Activated CD8-positive, alpha-beta memory T cell treated with anti-CD3 and anti-CD28 coated beads, Interleukin-2, amount 50 U/mL, for 24 hours (primary cell): ENCODE data around the gene CCBE1.

Source experiments
- DNase-seq: peaks from one replicate; pipeline ENCODE4 v3.0.0-alpha.2; 2020; ENCODE audit errors: extremely low read depth

Gene CCBE1

DNA sequence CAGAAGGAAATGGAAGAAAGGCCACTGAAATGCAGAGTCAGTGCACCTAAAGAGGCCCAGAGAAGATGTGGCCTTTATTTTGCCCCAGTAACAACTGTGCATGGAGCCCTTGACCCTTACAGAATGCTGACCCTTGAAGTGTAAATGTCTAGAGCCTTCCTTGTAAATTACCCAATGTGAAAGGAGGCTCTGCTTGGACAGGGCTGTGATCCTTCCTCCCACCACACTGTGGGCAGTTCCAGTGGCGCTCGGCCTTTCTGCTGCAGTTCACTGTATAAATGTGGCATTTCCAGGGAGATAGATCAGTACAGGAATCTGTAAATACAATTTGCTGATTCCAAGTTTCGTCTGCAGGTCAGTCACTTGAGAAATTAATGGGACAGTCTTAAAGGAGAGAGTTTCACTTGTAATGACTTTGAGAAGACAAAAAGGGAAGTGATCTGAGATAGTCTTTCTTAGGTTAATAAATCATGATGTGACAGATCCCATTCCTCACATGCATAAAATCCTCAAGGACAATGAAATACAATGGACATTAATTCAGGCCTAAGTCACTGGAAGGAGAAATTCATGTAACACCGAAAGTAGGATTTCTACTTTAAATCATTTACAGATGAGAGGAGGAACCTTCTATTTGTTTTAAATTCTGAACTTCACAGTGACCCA is 204.3 kb downstream of the CCBE1 start:
- no peak for DNase-seq

DNA sequence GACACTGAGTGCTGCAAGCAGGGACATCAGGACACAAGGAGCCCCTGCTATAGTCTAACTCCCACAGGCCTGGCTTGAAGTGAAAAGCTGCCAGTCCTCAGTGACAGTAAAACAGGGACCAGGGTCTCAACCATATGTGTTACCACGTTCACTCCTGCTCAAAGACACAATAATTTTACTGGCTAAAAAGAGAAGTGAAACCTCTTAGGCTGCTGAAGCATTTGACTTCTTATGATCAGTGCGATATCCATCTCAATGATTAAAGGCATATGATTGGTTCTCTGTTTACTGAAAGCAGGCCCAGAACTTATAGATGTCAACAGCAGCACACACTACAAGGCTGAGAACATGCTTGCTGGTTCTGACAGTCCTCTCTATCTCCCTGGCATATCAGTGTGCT is 208.3 kb downstream of the CCBE1 start:
- no peak for DNase-seq

DNA sequence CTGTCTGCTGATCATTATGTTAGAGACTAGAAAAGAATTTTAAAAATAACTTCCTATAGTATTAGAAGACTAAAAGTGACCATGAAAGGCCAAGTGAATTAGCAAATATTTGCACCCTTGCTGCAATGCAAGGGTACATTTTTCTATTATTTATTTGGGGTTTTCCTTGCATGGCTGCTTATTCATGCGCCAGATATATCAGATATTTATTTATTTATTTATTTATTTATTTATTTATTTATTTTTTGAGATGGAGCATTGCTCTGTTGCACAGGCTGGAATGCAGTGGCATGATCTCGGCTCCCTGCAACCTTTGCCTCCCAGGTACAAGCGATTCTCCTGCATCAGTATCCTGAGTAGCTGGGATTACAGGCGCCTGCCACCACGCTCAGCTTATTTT is 211.8 kb downstream of the CCBE1 start:
- DNase-seq, result no peak

DNA sequence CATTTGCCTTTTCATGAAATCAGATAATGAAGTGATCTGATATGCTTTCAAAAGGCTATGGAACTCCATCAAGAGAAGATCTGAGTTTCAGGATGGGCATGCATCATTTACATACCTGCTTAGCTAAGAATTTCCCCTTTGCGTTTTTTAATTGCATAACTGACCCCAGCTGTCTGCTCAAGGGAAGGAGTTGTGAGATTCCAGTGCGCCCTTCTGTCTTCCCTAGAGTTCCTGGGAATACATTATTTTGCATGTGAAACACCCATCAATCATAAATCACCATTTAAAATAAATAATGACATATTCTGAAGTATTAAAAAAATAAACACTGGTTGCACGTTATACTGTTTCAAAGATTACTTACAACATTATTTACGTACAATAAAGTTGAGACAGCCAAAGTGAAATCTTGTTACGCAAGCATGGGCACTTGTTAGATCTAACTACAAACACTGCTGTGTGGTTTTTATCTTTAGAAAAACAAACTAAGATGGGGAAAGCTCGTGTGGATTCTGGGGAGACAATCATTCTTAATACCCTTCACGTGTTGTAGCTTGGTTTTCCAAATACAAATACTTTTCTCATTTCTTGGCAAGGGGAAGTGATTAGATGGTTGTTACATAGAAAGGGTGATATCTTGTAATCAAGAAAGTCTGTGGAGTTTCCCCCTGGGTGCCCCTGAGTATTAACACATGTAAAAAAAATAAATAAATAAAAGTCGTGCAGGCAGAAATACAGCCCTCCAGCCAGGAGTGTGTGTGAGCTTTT is 212.5 kb downstream of the CCBE1 start:
- DNase-seq, result no peak

DNA sequence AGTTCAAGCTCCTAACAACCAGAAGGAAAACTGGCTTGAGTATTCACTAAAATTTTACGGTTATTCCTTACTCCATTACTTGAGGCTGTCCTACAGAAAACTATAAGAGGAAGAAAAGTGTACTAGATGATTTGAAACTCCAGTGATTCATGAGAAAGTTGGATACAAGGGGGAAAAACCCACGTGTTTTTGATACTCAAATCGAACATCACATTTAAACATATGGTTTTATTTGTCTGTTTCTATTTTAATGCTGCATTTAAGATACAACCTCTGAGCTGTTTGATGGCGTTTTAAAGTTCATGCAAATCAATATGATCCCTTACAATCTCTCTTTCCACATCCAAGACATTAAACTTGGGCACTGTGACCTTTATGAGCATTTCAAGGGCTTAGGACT is 213.1 kb downstream of the CCBE1 start:
- no peak for DNase-seq

DNA sequence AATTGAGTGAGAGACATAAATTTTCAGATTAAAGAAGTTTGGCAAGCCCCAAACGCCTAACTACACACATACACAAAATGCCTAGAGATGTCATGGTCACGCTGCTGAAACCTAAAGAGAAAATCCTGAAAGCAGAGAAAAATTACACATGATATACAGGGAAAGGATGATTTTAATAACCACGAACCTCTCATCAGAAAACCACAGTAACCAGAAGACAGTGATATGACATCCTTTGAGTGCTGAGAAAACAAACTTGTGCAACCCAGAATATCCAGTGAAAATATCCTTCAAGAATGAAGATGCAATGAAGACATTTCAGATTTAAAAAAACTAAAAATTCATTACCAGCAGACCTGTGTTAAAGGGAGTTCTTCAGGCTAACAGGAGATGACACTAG is 215.8 kb downstream of the CCBE1 start:
- DNase-seq, result no peak

DNA sequence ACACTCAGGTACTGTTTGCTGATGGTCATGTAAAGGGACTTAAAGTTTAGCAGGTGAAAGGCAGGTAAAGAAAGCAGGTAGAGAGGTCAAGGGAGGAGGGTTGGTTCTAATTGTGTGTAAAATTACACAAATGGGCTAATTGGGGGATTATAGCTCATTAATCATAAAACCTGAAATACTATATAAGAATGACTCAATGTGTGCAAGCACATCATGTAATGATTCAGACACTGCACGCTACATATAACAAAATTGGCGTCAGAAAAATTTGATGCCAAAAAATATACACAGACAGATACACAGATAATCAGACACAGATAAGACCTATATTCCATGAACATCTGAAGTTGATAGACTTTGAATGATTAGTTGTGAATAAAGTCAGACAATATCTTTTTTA is 217.4 kb downstream of the CCBE1 start:
- DNase-seq, result no peak

DNA sequence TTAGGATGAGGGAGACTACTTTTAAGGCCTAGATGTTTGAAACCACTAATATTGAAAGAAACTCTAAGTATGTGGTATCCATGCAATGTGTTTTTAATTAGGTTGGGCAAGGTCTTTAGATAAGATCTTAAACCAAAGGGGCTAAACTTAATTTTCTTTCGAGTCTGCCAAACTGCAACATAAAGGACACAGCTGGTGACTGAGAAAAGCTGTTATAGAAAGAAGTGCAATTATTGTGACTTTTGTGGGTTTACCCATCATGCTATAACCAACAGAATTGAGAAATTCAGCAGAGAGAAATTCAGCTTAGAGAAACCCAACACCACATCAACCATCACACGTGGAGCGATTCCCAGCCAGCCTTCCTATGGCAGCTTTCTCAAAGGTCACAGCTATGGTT is 218.6 kb downstream of the CCBE1 start:
- DNase-seq, result no peak

DNA sequence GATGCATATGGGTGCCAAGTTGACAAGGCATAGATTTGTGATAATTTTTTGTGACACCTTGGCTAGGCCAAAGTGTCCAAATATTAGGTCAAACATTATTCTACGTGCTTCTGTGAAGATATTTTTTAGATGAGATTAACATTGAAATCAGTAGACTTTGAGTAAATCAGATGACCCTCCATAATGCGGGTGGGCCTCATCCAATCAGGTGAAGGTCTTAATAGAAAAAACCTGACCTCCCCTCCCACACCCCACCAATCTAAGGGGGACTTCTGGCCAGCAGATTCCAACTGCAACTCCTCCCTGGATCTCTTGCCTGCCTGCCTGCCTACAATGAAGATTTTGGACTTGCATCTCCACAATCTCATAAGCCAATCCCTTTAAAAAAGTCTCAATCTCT is 219.4 kb downstream of the CCBE1 start:
- DNase-seq, result no peak

DNA sequence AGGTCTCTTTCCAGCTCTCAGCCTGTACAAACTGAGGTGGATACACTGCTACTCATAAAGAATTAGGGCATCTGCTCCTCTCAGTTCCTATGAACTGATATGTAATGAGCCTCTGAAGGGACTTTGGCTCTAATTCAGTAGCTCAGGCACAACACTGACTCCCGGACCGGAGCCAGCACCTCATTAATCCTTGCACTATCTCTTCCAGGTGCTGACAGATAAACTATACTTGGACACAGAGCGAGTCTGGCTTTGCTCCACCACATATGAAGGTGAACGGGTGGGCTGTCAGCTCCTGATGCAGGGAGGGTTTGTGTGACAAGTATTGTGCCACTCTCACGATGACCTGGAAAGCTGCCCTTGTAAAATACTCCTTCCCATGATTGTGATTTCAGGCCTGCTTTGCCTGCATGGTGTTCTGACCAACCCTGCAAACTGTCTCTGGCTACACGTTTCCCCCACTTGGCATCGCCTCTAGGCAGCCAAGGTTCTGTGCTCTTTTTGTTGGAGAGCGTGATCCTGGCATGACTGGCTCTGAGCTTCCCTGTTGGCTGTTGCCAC is 226.6 kb downstream of the CCBE1 start:
- no peak for DNase-seq

DNA sequence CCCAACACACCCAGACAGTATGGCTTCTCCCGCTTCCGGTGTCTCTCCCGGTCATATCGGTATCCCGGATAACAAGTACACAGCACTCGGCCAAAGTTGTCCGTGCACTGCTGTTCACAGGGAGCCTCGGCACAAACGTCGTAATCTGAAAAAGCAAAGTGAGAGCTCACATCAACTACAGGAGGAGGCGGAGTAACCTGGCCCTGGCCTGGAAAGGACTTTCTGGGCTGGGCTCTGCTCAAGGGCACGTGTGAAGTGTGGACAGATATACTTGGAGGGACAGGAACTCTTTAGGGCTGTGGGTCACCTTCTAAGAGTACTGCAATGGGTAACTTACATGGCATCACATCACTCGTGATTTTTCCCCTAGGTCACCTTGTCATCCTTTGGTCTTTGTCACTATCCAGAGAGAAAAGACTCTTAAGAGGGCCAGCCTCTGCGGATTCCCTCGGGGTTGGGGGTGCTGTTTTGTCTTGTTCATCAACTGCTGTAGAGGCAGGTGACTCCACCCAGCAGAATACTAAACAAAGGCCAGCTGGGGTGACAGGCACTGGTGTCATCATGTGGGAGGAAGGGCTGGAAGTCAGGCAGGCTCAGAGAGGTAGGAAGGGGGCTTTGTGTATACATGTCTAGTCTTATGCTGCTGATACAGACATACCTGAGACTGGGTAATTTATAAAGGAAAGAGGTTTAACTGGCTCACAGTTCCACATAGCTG is 227.6 kb downstream of the CCBE1 start:
- no peak for DNase-seq

DNA sequence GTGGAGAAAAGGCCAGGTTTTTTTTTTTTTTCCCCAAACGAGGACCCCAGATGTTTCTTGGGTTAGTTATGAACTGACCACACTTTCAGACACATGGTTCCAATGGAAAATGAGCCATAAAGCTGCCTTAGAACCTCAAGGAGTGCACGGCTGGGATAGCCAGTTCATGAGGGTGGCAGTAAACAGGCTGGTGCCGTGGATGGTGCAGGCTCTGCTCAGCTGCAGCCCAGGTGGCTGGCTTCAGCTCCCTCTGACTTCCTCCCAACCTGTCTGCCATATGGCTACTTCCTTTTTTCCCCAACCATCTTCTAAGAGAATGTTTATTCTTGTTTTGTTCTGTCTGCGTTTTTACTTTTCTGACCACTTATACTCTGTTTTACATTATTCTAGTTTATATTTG is 228.4 kb downstream of the CCBE1 start:
- DNase-seq, result no peak

DNA sequence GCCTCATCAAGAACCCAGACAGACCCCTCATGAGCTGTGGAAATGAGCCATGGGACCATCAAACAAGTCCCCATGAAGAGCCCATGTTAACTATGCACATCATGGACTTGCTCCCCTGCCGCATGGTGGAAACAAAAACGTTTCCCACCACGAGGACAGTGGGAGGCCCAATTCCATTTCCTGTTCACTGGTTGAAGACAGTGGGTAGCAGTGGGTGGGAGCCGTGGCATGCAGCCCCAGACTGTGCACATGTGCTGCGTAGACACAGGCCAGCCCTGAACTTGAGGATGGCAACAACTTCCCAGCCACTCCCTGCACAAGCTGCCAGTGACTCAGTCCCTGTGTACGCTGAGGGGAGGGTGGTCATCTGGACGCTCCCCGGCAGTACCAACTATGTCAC is 229.7 kb downstream of the CCBE1 start:
- no peak for DNase-seq

DNA sequence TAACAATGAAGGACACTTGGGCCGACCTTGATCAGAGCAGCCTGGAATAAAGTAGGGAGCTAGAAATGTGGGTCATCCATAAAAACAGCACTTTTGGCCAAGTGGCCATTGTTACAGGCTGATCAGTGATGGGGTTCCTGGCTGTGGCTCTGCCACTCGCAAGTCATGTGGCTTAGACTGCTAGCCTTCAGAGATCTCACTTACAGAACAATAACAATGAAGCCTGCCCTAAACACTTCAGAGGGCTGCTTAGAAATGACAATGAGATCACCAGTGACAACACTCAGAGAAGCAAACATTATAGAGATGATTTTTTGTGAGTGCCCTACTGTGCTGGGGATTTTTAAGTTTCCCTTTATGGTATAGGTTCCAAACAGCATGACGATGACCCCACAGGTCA is 230.2 kb downstream of the CCBE1 start:
- DNase-seq, result no peak

DNA sequence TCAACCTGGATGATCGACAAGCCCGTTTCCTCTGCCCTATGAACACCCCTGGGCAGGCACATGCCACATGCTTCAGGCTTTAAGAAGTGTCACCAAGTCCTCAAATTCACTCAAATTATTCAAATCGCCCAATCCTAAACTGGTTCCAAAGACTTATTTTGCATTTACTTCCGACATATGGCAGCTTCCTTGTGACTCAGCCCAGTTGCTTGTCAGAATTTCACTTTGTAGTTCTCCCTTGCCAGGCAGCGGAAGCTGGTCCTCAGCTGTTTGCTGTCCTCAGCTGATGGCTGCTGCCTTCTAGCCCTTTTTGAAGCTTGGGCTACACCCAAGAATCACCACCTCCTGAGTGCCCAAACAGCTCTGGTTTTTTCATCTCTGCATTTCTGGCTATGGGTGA is 232.7 kb downstream of the CCBE1 start:
- DNase-seq, result no peak

DNA sequence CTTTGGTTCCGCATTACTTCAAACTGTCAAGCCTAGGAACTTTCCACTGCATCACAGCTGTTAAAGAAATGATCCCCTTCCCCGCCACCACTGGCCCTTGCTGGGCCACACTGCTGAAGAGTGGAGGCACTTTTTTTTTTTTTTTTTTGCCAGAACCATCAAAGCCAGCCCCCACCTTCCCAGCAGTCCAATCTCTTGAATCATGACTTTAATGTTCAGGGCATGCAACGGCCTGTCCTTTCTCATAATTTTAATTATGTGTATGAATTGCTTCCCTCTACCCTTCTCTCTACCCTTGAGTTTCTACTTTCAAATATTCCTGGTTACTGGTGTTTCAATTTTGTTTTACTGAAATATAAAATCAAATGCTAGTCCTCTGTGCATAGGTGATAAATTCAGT is 236.1 kb downstream of the CCBE1 start:
- no peak for DNase-seq

DNA sequence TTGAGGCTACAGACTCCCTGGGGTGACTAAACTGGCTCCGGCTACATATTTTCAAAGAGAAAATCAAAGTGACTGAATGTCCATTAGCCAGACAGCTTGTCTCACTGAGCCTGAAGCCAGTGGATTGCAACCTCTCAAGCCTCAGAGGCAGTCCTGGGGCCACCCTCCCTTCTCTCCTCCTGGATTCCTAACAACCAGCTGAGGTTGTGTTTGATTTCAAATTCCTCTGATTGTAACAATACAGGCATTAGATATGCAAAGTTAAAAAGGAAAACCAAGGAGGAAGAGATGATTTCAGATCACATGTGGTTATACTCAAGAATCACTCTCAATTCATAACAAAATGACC is 237.2 kb downstream of the CCBE1 start:
- no peak for DNase-seq

DNA sequence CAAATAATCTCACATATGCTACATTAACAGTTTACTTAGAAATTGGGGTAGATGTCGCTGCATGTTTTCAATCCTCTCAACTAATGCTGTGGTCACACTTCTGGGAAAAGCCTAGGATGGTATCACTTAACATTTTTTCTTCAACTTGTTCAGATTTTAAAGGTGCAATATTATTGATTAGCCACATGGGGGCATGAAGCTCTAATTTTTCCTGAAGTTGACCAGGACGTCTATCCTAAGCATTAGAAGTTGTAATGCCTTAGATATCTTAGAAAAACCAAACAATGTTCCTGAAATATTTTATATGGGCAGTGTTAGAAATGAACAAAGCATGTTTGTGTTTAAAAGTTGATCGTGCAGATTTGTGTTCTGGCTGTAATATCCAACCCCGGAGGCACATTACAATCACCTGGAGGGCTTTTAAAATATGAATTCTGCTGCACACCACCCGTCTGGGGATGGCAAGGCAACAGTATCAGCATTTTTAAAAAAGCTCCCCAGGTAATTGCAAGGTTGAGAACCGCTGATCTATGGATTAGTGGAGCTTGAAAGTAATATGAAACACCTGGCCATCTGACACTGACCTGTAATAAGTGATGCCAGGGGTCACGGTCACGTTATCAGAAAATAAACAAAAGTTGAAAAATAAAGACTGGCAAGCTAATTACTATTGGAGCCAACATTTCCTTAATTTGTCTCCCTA is 237.7 kb downstream of the CCBE1 start:
- no peak for DNase-seq

DNA sequence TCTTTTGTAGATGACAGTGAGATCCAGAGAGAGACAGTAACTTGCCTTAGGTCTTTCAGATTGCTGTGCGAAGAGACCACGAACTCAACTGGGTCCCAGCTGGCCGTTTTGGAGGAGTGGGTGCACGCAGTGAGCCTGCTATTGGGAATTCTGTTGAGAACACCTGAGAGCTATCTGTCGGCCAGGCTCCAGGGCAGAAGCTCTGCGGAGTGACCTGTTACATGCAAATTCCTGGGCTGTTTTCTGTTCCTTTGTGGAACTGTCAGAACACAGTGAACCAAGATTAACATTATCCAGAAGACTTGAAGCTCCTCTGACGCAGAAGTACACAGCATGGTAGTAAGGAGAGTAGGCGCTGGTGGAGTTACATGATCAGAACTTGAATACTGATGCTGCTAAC is 238.6 kb downstream of the CCBE1 start:
- no peak for DNase-seq

DNA sequence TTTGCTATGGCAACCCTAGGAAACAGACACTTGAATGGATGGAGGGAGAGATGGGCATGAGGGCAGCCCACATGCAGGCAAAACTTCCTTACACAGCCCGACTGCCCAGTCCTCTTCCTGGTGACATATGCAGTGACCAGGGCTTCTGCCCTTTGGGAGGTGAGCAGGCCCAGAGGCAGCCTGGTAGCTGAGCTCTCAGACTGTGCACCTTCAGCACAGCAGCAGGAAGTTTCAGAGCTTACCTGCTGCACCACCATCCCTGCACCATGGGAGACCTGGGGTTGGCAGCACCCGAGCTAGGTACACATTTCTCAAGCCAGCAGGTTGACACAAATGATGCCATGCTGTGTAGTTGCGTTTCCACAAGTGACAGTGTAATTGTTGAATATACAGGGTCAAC is 240.6 kb downstream of the CCBE1 start:
- no peak for DNase-seq

DNA sequence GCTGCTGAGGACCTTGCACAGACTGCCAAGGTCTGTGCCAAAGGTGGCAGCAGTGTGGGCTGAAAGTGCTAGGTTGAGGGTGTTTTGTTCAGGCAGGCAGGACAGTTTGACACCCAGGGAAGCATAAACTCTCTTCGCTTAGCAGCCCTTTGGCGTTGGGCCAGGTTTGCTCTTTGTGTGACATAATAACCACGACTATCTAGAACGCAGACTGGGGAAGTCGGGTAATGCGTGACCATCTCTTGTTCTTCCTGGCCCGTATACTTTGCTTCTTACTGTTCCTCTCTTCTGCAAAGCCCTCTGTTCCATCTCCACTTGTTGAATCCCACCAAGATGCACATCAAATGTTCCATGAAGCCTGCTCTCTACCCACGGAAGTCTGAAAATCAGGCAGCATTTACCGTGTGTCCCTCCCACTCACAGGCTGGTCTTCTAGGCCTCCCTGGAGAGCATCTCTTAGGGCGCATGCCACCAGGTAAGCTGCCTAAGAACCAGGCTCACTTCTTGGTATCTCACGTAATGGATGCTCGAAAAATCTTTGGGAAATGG is 241.4 kb downstream of the CCBE1 start:
- no peak for DNase-seq
